Left kidney (tissue), 2 donors: ENCODE results near the gene NFIX. TPM values are rescaled to one million over a fixed set of nuclear protein-coding genes. Genes with fewer than 3 reads are reported as not detected.

Experiments used
- DNase-seq: peaks from one replicate; pipeline ENCODE4 v3.0.0-alpha.2; 2013
- polyA plus RNA-seq: library from polyadenylated mRNA; unstranded; fragments of 120-200 nt; gene quantifications from one replicate; pipeline ENCODE4 v1.2.1, GENCODE V29; 2013; ENCODE audit not compliant: insufficient read length

Gene NFIX
- polyA plus RNA-seq, 1 donor = 14.6 TPM

DNA sequence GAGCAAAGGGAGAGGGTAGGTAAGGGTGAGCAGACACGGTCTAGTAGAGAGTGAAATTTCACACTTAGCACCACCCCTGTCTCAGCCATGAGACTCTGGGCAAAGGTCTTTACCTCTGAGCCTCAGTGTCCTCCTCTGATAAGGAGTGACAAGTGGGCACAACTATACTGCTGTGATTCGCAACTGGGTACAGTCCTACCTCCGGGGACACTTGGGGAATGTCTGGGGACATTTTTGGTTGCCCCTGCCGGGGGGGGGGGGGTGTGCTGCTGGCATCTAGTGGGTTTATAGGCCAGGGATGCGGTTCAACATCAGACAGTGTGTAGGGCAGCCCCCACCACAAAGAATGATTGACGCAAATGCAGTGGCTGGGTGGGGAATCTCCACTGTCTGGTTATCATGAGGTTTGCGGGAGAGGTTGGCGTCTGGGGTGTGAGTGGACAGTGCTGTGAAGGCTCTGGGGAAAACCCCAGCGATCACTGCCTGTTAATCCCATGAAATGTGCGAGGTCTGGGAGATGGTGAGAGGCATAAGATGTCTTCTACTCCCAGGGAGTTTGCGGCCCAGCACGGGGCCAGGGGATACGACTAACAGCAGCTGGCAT, 127.1 kb downstream of the NFIX start:
- no peak for DNase-seq

DNA sequence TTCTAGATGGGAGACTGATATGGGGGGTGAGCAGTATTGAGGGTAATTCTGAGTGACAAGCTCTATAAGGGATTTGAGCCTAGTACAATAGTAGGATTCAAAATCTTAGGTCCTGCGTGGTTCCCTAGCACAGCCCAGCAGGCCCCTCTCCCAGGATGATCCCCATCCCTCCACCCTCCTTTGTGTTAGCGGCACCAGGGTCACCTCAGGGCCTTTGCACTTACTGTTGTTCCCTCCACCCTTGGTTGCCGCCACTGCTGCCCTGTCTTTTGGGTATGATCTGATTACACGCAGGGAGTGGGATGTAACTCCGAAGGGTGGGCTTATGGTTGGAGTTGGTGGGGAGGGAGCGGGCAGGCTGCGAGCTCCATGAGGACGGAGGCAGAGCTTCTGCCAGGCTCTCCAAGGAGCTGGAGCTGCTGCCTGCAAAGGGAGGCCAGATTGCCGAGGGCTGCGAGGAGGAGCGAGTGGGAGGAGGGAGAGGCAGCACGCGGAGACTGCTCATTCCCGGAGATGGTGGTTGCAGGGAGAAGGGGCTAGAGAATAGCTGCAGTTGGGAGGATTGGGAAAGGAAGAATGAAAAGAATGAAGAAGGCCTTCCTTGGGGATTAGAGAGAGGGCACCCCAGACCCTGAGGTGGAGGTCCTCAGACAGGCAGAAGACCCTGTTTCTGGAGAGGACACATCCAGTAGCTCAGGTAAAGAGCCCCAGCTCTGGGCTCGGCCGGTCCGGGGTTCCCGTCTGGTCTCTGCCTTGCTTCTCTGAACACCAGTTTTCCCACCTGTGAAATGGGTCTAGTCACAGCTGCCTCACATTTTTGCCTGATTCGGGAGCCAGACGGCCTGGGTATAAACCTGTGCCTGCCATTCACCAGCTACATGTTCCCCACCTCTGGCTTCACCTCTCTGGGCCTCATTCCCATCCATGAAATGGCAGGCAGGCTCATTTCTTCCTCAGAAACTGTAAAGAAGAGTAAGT, 128.0 kb downstream of the NFIX start:
- DNase-seq = no peak

DNA sequence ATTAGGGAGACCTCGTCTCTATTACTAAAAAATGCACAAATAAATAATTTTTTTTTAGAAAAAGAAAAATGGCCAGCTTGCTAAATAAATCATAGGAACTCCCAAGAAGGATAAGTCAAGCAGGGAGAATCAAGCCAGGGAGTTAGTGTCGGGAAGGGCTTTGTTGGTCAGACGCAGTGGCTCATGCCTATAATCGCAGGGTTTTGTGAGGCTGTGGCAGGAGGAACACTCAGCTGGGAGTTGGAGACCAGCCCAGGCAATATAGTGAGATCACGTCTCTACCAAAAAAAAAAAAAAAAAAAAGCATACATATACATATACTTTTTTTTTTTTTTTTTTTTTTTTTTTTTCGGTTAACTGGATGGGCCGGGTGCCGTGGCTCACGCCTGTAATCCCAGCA, 131.8 kb downstream of the NFIX start:
- DNase-seq = no peak

DNA sequence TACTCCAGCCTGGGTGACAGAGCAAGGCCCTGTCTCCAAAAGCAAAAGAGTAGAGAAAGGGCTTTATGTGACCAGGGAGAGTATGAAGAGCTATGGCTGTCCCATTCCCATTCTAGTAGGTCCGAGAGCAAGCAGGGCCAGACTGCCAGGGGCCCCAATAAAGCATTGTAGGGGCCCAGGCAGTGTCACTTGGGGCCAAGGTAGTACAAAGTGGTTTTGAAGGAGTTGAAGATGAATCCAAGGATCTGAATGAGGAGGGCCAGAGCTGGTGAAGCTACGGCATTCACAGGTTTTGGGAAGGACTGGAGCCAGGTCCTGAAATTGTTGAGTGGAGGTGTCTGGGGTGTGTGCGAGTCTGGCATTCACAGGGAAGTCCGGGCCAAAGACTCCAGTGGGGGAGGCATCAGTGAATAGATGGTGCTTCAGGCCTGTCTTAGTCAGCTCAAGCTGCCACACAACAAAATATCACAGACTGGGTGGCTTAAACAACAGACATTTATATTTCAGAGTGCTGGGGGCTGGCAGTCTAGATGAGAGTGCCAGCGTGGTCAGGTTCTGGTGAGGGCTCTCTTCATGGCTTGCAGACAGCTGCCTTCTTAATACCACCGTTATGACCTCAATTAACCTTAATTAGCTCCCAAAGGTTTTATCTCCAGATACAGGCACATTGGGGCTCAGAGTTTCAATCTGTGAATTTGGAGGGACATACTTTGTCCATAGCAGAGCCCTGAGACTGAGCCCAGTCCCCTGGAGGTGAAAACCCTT, 132.7 kb downstream of the NFIX start:
- no peak for DNase-seq

DNA sequence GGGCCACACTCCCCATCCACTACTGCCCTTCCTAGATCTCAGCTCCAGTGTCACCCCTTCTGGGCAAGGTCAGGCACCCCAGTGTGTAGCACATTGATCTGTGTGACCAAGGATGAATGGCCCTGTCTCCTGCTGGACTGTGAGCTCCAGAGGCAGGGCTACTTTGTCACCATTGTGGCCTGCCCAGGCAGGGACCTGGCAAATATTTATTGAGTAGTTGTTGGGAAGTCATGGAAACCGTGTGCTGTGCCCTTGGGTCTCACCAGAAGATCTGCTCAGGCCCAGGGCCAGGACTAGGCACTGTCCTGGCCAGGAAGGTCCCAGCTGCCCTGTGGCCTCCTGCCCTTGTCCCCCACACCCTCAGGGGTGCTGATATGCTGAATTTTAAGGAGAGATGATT, 133.3 kb downstream of the NFIX start:
- no peak for DNase-seq

DNA sequence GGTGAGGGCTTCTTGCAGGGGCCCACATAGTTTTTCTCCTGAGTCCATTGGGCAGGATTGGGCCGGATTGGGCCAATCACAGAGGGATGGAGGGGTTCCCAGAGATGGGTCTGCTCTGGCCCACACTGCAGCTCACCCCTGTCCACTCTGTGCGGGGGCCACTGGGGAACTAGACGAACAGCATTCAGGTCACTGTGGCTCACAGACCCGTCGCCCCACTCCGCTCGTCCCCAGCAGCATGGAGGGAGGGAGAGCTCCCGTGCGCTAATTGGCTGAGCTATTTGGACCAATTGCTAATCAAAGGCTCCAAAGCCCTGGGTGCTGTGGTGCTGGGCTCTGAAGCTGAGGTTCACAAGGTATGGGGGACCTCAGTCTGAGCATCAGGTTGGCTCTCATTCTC, 134.1 kb downstream of the NFIX start:
- DNase-seq = no peak

DNA sequence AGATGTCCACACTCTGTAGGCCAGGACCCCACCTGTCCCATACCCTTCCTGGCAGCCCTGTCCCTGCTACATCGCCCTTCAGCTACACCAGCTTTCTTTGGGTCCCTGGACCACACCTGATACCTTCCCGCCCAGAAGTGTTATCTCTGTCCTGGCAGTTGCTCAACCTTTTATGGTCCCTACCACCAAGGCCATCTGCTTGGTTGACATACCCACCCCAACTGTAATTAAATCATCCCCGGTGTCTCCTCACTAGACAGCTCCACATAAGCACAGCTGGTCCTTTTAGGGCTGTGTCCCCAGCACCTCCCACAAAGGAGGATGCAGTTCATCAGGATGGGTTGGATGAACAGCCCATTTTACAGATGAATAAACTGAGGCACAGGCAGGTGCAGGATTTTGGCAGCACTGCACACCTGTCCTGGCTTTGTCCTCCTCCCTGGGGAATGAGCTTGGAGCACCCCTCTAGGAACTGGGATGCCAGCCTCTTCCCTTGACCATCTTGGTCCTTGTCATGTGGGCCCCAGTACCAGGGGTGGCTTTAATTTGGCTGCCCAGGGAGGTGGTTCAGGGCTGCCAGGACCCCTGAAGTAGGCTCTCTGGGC, 135.7 kb downstream of the NFIX start:
- DNase-seq = no peak

DNA sequence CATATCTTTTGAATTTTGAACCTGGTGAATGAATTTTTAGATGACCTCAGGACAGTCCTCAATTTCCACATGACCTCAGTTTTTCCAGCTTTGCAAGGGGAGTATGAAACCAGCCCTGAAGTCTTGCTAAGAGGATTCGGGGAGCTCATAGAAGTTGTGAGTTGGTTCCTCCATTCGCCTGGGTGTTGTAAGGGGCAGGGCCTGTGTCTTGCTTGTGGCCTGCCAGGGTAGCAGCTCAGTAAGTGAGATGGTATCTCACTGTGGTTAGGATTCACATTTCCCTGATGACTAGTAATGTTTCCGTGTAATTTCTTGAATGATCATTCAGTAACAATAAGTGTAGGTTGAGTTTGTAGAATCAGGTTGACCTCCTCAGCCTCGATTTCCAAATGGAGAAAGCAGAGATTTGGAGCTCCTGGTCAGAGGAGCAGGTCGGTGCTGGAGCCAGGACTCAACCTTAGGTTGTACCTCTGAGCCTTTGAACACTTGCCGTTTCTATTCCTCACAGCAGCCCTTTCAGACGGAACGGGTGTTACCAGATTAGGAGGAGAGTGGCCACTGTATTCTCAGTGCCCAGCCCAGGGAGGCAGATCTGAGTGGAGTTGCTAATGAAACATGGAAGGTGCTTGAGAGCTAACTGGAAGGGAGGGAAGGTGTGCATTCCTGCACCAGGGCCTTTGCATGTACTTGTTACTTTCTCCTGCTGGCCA, 137.4 kb downstream of the NFIX start:
- no peak for DNase-seq

DNA sequence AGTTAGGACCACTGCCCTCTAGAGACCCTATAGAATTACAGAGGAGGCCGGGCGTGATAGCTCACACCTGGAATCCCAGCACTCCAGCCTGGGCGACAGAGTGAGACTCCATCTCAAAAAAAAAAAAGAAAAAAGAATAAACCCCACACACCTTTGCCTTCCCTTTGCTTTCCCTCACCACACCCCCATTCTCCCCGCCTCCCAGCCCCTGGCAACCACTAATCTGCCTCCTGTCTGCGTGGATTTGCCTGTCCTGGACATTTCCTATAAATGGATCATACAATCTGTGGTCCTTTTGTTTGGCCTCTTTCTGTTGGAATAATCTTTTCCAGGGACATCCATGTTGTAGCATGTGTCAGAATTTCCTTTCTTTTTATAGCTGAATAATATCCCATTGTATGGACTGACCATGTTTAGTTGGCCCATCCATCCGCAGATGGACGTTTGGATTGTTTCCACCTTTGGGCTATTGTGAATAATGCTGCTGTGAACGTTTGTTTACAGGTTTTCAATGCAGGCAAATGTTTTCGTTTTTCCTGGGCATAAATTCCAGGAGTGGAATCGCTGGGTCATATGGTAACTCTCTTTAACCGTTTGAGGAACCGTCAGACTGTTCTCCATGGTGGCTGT, 138.1 kb downstream of the NFIX start:
- no peak for DNase-seq

DNA sequence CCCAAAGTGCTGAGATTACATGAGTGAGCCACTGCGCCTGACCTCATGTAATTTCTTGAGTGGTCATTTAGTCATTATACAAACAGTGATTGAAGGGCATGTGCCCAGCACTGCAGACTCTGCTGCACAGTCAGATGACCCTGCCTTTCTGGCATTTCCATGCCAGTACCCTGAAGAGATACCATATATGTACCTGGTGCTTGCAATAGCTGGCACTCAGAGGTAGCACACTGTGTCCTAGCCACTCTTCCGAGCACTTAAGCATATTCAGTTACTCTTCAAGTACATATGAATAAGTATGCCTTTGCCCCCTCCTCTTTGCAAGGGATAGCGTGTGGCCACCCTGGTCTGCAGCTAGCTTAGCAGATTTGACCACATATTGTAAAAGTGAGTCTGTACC, 139.4 kb downstream of the NFIX start:
- no peak for DNase-seq

DNA sequence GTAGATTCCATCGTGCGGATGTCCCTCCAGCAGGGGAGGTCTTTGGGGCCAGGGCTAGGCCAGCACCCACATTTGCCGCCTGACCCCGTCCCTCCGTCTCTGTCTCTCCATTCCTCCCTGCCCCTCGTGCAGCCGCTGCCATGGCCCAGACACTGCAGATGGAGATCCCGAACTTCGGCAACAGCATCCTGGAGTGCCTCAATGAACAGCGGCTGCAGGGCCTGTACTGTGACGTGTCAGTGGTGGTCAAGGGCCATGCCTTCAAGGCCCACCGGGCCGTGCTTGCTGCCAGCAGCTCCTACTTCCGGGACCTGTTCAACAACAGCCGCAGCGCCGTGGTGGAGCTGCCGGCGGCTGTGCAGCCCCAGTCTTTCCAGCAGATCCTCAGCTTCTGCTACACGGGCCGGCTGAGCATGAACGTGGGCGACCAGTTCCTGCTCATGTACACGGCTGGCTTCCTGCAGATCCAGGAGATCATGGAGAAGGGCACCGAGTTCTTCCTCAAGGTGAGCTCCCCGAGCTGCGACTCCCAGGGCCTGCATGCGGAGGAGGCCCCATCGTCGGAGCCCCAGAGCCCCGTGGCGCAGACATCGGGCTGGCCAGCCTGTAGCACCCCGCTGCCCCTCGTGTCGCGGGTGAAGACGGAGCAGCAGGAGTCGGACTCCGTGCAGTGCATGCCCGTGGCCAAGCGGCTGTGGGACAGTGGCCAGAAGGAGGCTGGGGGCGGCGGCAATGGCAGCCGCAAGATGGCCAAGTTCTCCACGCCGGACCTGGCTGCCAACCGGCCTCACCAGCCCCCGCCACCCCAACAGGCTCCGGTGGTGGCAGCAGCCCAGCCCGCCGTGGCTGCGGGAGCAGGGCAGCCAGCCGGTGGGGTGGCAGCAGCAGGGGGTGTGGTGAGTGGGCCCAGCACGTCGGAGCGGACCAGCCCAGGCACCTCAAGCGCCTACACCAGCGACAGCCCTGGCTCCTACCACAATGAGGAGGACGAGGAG, 140.1 kb downstream of the NFIX start:
- DNase-seq = no peak

DNA sequence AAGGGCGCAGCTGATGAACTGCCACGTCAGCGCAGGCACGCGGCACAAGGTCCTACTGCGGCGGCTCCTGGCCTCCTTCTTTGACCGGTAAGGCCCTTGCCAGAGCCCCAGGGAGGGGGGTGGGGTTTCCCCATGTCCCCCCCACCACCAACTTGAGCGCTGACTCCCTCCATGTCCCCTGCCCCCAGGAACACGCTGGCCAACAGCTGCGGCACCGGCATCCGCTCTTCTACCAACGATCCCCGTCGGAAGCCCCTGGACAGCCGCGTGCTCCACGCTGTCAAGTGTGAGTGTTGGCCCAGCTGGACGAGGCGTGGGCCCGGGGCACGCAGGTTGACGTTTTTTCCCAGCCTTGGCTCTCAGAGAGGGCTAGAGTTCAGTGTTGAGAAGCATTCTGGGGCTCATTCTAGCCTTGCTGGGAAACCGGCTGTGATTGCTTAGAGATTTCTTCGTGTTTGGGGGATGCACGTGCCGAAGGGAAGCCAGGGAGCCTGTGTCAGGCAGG, 142.1 kb downstream of the NFIX start:
- no peak for DNase-seq

DNA sequence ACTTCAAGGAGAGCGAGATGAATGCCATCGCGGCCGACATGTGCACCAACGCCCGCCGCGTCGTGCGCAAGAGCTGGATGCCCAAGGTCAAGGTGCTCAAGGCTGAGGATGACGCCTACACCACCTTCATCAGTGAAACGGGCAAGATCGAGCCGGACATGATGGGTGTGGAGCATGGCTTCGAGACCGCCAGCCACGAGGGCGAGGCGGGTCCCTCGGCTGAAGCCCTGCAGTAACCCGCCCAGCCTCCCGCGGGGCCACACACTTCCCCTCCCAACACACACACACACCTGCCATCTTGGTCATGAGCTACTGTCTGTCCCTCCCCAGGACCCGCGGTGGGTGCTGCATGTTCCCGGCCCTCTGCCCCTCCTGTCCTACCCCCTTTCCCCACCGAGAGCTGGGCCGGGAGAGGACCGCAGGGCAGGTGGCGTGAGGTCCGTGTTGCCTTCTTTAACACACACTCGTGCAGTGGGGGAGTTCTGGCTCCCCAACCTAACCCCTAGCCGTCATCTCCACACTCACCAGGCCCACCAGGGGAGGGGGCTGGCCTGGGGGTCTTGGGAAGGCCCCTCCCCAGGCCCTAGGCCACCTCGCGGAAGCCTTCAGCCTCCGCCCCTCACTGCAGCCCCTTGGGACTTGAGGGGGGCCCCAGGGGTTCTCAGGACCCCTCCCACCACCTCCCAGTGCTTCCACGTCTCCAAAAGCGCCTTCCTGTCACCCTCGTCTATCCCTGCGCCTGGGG, 143.1 kb downstream of the NFIX start:
- DNase-seq = no peak

DNA sequence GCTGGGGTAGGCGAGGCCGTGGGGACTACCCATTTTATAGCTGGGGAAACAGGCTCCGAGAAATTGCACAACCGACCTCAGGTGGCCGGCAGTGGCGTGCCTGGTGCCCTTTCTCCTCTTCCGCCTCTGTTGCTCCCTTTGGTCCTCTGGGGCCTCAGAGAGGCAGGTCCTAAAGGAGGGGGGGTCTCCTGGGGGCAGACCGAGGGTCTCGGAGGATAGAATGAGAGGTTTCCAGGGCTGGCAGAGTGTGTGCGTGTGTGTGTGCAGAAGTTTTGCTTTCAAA, 143.6 kb downstream of the NFIX start:
- no peak for DNase-seq

DNA sequence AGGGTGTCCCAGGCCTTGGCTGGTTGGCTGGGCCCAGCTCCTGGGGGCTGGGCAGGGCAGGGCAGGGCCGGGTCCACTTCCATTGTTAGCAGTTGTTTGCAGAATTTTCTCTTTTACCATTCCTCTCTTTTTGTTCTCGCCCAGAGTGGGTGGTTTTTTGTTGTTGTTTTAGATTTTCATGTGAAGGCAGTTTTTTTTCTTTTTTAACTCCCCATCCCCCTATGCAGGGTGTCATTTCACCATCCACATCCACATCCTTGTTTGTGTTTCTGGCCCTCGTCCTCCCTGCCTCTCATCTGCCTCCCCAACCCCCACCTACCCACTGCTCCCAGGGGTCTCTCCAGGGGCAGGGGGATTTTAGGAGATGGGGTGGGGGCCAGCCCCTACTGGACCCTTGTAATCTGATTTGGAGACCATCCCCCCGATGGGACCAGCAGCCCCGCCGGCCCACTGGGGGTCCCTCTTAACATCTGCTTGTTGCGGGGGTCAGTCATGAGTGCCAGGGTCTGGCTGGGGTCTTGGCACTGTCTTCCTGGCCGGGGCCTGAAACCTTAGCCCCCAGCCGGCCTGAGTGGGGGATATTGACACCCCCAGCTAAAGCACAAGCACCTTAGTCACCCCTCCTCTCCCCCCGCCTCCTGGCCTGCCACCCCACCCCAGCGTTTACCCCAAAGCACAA, 144.5 kb downstream of the NFIX start:
- no peak for DNase-seq

DNA sequence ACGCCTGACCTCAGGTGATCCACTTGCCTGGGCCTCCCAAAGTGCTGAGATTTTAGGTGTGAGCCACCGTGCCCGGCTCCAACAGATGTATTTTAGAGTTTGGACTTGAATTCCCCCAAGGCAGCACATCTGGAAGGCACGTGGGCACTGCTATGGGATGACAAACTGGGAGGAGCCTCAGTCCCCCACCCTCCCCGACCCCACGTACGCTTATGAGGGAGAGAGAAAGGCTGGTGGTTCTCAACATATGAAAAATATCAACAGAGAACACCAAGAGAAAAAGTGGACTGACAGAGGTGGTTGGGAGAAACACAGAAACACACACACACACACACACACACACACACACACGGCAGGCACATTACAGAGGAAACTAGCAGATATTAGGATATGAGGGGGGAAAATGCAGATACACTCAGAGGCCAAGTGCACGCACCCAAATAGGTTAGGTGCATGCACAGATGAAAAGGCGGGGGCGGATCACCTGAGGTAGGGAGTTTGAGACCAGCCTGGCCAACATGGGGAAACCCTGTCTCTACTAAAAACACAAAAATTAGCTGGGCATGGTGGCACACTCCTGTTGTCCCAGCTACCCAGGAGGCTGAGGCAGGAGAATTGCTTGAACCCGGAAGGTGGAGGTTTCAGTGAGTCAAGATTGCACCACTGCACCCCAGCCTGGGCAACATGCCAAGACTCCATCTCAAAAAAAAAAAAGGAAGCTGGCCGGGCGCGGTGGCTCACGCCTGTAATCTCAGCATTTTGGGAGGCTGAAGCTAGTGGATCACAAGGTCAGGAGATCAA, 151.7 kb downstream of the NFIX start:
- no peak for DNase-seq
